Uterus (tissue), 2 donors: ENCODE results near the gene PLIN3.

Experiments
- POLR2A ChIP-seq, 2 donors: fragments of 450-650 bp; IDR thresholded peaks; one replicate each; pipeline ENCODE4 v1.6.1; 2016; ENCODE audit warnings: antibody characterized with exemption in 2 of 2, mild to moderate bottlenecking in 1 of 2, moderate library complexity in 1 of 2
- TF ChIP-seq, protein P1 (sequence below), 4 experiments: fragments of 200-600 bp in 2 of 4; fragments of 450-650 bp in 2 of 4; sonication (generic) in 2 of 4; IDR thresholded peaks; one replicate each; pipeline ENCODE4 v1.5.1; 2016 to 2019; ENCODE audit warnings: antibody characterized with exemption in 4 of 4, mild to moderate bottlenecking in 2 of 4, moderate library complexity in 1 of 4

DNA sequence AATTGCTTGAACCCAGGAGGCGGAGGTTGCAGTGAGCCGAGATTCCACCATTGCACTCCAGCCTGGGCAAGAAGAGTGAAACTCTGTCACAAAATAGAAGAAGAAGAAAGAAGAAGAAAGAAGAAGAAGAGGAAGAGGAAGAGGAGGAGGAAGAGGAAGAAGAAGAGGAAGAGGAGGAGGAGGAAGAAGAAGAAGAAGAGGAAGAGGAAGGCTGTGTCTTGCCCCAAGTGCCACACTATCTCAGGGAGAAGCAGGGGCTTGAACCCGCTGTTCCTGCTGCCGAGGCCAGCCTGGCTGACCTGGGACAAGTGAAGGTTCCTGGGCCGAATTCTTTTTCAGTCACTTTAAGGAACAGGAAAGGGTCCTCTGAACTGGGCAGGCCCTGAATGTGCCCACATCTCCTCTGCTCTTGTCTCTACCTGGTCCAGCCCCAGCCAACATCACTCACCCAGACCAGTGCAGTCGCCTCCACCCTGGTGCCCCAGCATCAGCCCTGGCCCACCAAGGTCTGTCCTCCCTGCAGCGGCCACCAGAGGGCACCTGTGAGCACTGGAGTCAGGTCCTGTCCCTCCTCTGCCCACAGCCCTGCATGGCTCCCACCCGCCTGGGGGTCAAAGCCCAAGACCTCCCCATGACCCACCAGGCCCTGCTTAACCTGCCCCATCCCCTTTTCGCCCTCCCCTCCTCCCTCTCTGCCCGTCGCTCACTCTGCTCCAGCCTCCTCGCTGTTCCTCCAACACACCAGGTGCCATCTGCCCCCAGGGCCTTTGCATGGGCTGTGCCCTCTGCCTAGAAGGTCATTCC is 55.9 kb downstream of the PLIN3 start:
- TF ChIP-seq, protein P1, sequence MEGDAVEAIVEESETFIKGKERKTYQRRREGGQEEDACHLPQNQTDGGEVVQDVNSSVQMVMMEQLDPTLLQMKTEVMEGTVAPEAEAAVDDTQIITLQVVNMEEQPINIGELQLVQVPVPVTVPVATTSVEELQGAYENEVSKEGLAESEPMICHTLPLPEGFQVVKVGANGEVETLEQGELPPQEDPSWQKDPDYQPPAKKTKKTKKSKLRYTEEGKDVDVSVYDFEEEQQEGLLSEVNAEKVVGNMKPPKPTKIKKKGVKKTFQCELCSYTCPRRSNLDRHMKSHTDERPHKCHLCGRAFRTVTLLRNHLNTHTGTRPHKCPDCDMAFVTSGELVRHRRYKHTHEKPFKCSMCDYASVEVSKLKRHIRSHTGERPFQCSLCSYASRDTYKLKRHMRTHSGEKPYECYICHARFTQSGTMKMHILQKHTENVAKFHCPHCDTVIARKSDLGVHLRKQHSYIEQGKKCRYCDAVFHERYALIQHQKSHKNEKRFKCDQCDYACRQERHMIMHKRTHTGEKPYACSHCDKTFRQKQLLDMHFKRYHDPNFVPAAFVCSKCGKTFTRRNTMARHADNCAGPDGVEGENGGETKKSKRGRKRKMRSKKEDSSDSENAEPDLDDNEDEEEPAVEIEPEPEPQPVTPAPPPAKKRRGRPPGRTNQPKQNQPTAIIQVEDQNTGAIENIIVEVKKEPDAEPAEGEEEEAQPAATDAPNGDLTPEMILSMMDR (IDR thresholded peaks at IDR 0.05): peak; percentile 70 to 87 (median 77)
- no peak for TF ChIP-seq POLR2A (IDR thresholded peaks at IDR 0.05)
